HEK293 (cell line): Measurements from ENCODE around the gene RNASET2.

Experiments used
- CTCF ChIA-PET: fragments of 350-600 bp; formaldehyde crosslinking; extraction: SDS; loops from one replicate; lab custom pipeline; 2021; ENCODE audit warnings: antibody characterized with exemption; lab: Yijun Ruan, JAX
- POLR2A ChIA-PET: fragments of 300-600 bp; formaldehyde crosslinking; extraction: SDS; loops from one replicate; lab custom pipeline; 2020; ENCODE audit warnings: antibody characterized with exemption, inconsistent platforms; lab: Yijun Ruan, JAX
- H3K27ac ChIP-seq: fragments of 200-500 bp; sonication (Bioruptor generic); 2 replicates; pipeline ENCODE4 v1.5.1; 2014; ENCODE audit warnings: low read depth, low read length, control low read depth, inconsistent platforms; ENCODE audit errors: extremely low read depth
- H3K36me3 ChIP-seq, 2 experiments: fragments of 200-500 bp in 1 of 2; sonication (Bioruptor generic) in 1 of 2; 1 replicate in 1 of 2; 2 replicates in 1 of 2; pipeline ENCODE4 v1.5.1; 2014 to 2017; ENCODE audit warnings: inconsistent platforms in 2 of 2, low read length in 2 of 2; ENCODE audit not compliant: control insufficient read depth in 2 of 2, insufficient read depth in 1 of 2
- H3K4me1 ChIP-seq: fragments of 200-500 bp; sonication (Bioruptor generic); 2 replicates; pipeline ENCODE4 v1.5.1; 2014; ENCODE audit warnings: mild to moderate bottlenecking, low read length, inconsistent platforms; ENCODE audit not compliant: control insufficient read depth, insufficient read depth
- H3K4me3 ChIP-seq: 2 replicates; pipeline ENCODE4 v1.5.1; 2011; ENCODE audit warnings: low read depth, mild to moderate bottlenecking, control low read depth, low read length, moderate library complexity
- H3K9me3 ChIP-seq: fragments of 200-500 bp; sonication (Bioruptor generic); 2 replicates; pipeline ENCODE4 v1.5.1; 2014; ENCODE audit warnings: low read depth, low read length, inconsistent platforms; ENCODE audit not compliant: control insufficient read depth, insufficient read depth
- BCL6B ChIP-seq: fragments of 450-650 bp; formaldehyde crosslinking; IDR thresholded peaks from 2 replicates; pipeline ENCODE4 v1.5.1; 2017; ENCODE audit warnings: missing biosample characterization, missing genetic modification characterization
- MEIS1 ChIP-seq: sonication (generic); formaldehyde crosslinking; IDR thresholded peaks from 2 replicates; pipeline ENCODE4 v1.8.1; 2022; ENCODE audit warnings: missing genetic modification reagents, mild to moderate bottlenecking, borderline replicate concordance
- OSR2 ChIP-seq: fragments of 450-650 bp; formaldehyde crosslinking; IDR thresholded peaks from 2 replicates; pipeline ENCODE4 v1.5.1; 2016; ENCODE audit warnings: missing biosample characterization, missing genetic modification characterization
- SALL2 ChIP-seq: fragments of 450-650 bp; formaldehyde crosslinking; IDR thresholded peaks from 2 replicates; pipeline ENCODE4 v1.5.0; 2017; ENCODE audit warnings: missing biosample characterization, mild to moderate bottlenecking, missing genetic modification characterization, borderline replicate concordance
- TCF7L2 ChIP-seq: IDR thresholded peaks from 2 replicates; pipeline ENCODE4 v1.6.1; 2011; ENCODE audit warnings: low read depth, mild to moderate bottlenecking, inconsistent platforms, low read length, moderate library complexity, borderline replicate concordance
- ZBTB17 ChIP-seq: fragments of 450-650 bp; formaldehyde crosslinking; IDR thresholded peaks from 2 replicates; pipeline ENCODE4 v1.5.1; 2016; ENCODE audit warnings: missing biosample characterization, missing genetic modification characterization
- ZBTB8A ChIP-seq: fragments of 450-650 bp; formaldehyde crosslinking; IDR thresholded peaks from 2 replicates; pipeline ENCODE4 v1.5.1; 2016; ENCODE audit warnings: missing biosample characterization, missing genetic modification characterization
- ZFP37 ChIP-seq: fragments of 450-650 bp; formaldehyde crosslinking; IDR thresholded peaks from 2 replicates; pipeline ENCODE4 v1.5.1; 2016; ENCODE audit warnings: missing biosample characterization, missing genetic modification characterization
- ZNF121 ChIP-seq: fragments of 450-650 bp; formaldehyde crosslinking; IDR thresholded peaks from 2 replicates; pipeline ENCODE4 v1.5.1; 2016; ENCODE audit warnings: missing biosample characterization, missing genetic modification characterization
- ZNF175 ChIP-seq: fragments of 450-650 bp; formaldehyde crosslinking; IDR thresholded peaks from 2 replicates; pipeline ENCODE4 v1.5.1; 2016; ENCODE audit warnings: missing biosample characterization, missing genetic modification characterization
- ZNF366 ChIP-seq: fragments of 450-650 bp; formaldehyde crosslinking; conservative IDR thresholded peaks from 2 replicates; pipeline ENCODE4 v1.5.1; 2016; ENCODE audit warnings: missing biosample characterization, missing genetic modification characterization
- ZNF623 ChIP-seq: fragments of 450-650 bp; formaldehyde crosslinking; IDR thresholded peaks from 2 replicates; pipeline ENCODE4 v1.5.1; 2016; ENCODE audit warnings: missing biosample characterization, missing genetic modification characterization
- ZNF747 ChIP-seq: fragments of 450-650 bp; formaldehyde crosslinking; IDR thresholded peaks from 2 replicates; pipeline ENCODE4 v1.5.1; 2016; ENCODE audit warnings: missing biosample characterization, missing genetic modification characterization
- ZNF791 ChIP-seq: fragments of 450-650 bp; formaldehyde crosslinking; IDR thresholded peaks from 2 replicates; pipeline ENCODE4 v1.5.1; 2016; ENCODE audit warnings: missing biosample characterization, missing genetic modification characterization
- ZSCAN16 ChIP-seq: fragments of 450-650 bp; formaldehyde crosslinking; IDR thresholded peaks from 2 replicates; pipeline ENCODE4 v1.5.1; 2016; ENCODE audit warnings: missing biosample characterization, missing genetic modification characterization
- TF ChIP-seq, protein P1 (sequence below): sonication (generic); formaldehyde crosslinking; IDR thresholded peaks from 2 replicates; pipeline ENCODE4 v1.8.1; 2022; ENCODE audit warnings: mild to moderate bottlenecking, moderate library complexity, missing genetic modification reagents
- TF ChIP-seq, protein P2 (sequence below): fragments of 450-650 bp; formaldehyde crosslinking; IDR thresholded peaks from 2 replicates; pipeline ENCODE4 v1.5.1; 2016; ENCODE audit warnings: missing biosample characterization, missing genetic modification characterization
- TF ChIP-seq, protein P3 (sequence below): fragments of 450-650 bp; IDR thresholded peaks from 2 replicates; pipeline ENCODE4 v1.5.1; 2018; ENCODE audit warnings: missing biosample characterization, mild to moderate bottlenecking, missing genetic modification characterization

RNASET2 gene

GRCh38 chr6:166970776-166971175 lies 14.4 kb upstream of the RNASET2 start:
- H3K36me3 ChIP-seq = peaks cover 0 to 20% of the 10 kb centered on the region in 2 experiments; a peak in 2 of 3 replicates
- TF ChIP-seq ZNF175 = no peak
- TF ChIP-seq ZFP37 (tag by site-specific recombination) = no peak
- TF ChIP-seq ZNF623 (tag by site-specific recombination) = no peak
- TF ChIP-seq ZBTB8A (tag by site-specific recombination) = no peak
- TF ChIP-seq ZNF366 (tag by site-specific recombination) = no peak
- TF ChIP-seq MEIS1 = no peak
- H3K4me3 ChIP-seq = no peak overlapping the region
- ChIA-PET POLR2A (no interaction called here), CTCF (interaction anchor here (0.7 to 1.8 kb wide), 4 partner anchors 19 to 171 kb away, joined by 3 to 6 read pairs (median 4); no protein-coding TSS in a partner anchor)
- no peaks in the 10 kb centered on the region for H3K4me1 ChIP-seq
- H3K27ac ChIP-seq = no peak overlapping the region
- H3K9me3 ChIP-seq = no peaks in the 10 kb centered on the region; the same call in 1 of the 2 replicates

GRCh38 chr6:166970091-166970490 lies 13.7 kb upstream of the RNASET2 start:
- TF ChIP-seq, protein P1, sequence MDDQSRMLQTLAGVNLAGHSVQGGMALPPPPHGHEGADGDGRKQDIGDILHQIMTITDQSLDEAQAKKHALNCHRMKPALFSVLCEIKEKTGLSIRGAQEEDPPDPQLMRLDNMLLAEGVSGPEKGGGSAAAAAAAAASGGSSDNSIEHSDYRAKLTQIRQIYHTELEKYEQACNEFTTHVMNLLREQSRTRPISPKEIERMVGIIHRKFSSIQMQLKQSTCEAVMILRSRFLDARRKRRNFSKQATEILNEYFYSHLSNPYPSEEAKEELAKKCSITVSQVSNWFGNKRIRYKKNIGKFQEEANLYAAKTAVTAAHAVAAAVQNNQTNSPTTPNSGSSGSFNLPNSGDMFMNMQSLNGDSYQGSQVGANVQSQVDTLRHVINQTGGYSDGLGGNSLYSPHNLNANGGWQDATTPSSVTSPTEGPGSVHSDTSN (CRISPR knock-in tag) = no peak
- TF ChIP-seq ZNF175 (no peak), TCF7L2 (no peak)
- TF ChIP-seq, all 188 proteins: peak for 0
- Histone ChIP-seq H3K27ac (no peak overlapping the region), H3K9me3 (no peaks in the 10 kb centered on the region; the same call in 1 of the 2 replicates), H3K4me3 (no peak overlapping the region), H3K4me1 (no peaks in the 10 kb centered on the region), H3K36me3 (peaks cover 0 to 20% of the 10 kb centered on the region in 2 experiments; a peak in 1 of 3 replicates)
- POLR2A ChIA-PET = no interaction called here
- CTCF ChIA-PET = interaction anchor here (1.1 kb wide), 1 partner anchor 20 kb away, joined by 4 read pairs; no protein-coding TSS in a partner anchor

DNA sequence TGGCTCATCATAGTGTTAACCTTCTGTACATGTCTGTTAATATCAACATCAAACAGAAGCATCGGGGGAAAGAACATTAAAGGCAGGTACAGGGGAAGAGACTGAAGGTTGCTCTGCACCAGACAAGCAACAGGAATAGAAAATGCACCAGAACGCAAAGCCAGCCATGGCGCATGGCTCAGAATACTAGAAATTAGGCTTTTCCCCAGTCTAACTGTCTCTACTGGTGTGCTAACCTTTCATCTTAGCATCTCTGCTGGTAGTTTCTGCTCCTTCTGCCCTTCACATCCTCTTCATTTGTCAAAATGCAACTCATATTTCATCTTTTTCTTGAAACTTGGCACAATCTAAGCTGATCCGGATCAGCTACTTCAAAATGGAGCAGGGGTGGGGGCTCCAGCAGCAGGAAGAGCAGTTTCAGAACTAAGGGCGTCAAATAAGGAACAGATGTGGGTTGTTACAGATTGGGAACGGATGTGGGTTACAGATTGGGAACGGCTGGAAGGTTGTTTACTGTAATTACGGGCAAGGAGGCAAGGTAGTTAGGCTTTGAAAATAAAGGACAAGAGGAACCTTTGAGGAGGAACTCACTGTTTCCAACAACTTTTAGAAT lies 13.1 kb upstream of the RNASET2 start:
- no peak overlapping the region for H3K27ac ChIP-seq
- H3K4me1 ChIP-seq = no peaks in the 10 kb centered on the region
- peaks cover 0 to 15% of the 10 kb centered on the region in 2 experiments; a peak in 1 of 3 replicates for H3K36me3 ChIP-seq
- CTCF ChIA-PET = interaction anchor here (1.1 kb wide), 1 partner anchor 21 kb away, joined by 4 read pairs; no protein-coding TSS in a partner anchor
- no peak overlapping the region for H3K4me3 ChIP-seq
- TF ChIP-seq ZNF121 (no peak), SALL2 (tag by site-specific recombination) (no peak), ZBTB17 (tag by site-specific recombination) (no peak), ZNF791 (no peak), ZNF747 (no peak), OSR2 (tag by site-specific recombination) (no peak), ZSCAN16 (tag by site-specific recombination) (no peak), BCL6B (tag by site-specific recombination) (no peak), ZNF623 (tag by site-specific recombination) (no peak)
- TF ChIP-seq, protein P2, sequence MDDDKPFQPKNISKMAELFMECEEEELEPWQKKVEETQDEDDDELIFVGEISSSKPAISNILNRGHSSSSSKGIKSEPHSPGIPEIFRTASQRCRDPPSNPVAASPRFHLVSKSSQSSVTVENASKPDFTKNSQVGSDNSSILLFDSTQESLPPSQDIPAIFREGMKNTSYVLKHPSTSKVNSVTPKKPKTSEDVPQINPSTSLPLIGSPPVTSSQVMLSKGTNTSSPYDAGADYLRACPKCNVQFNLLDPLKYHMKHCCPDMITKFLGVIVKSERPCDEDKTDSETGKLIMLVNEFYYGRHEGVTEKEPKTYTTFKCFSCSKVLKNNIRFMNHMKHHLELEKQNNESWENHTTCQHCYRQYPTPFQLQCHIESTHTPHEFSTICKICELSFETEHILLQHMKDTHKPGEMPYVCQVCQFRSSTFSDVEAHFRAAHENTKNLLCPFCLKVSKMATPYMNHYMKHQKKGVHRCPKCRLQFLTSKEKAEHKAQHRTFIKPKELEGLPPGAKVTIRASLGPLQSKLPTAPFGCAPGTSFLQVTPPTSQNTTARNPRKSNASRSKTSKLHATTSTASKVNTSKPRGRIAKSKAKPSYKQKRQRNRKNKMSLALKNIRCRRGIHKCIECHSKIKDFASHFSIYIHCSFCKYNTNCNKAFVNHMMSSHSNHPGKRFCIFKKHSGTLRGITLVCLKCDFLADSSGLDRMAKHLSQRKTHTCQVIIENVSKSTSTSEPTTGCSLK (tag by site-specific recombination) = no peak
- TF ChIP-seq, protein P3, sequence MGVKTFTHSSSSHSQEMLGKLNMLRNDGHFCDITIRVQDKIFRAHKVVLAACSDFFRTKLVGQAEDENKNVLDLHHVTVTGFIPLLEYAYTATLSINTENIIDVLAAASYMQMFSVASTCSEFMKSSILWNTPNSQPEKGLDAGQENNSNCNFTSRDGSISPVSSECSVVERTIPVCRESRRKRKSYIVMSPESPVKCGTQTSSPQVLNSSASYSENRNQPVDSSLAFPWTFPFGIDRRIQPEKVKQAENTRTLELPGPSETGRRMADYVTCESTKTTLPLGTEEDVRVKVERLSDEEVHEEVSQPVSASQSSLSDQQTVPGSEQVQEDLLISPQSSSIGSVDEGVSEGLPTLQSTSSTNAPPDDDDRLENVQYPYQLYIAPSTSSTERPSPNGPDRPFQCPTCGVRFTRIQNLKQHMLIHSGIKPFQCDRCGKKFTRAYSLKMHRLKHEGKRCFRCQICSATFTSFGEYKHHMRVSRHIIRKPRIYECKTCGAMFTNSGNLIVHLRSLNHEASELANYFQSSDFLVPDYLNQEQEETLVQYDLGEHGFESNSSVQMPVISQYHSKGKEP (tag by site-specific recombination) = no peak
- TF ChIP-seq, all 188 proteins: peak for 0
- H3K9me3 ChIP-seq = no peaks in the 10 kb centered on the region; the same call in 1 of the 2 replicates
- POLR2A ChIA-PET = no interaction called here
